GM18502 (cell line): ENCODE data around the gene MXRA8.

ENCODE experiments used
- ATAC-seq: cut with Tn5 transposase; IDR thresholded peaks from one replicate; pipeline ENCODE4 v1.9.1; 2021; ENCODE audit warnings: mild to moderate bottlenecking; ENCODE audit not compliant: unreplicated experiment, poor library complexity

MXRA8 gene

GRCh38 chr1:1338278-1338677 lies 20.1 kb downstream of the MXRA8 start:
- no peak for ATAC-seq

DNA sequence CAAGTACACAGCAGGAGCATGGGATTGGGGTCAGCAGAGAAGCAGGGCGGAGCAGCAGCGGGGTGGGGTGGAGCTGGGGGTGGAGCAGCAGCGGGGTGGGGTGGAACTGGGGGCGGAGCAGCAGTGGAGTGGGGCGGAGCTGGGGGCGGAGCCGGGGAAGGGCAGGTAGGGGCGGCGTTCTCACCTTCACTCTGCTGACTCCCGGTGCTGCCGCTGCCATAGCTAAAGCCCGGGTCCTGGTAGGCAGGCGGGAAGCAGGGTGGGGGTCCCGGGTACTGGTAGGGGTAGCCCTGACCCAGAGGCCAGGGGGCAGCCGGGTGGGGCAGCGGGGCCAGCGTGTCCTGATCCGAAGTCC lies 20.6 kb downstream of the MXRA8 start:
- no peak for ATAC-seq

- ATAC-seq, result no peak
Observed at GRCh38 chr1:1336931-1337792, 21.2 kb downstream of the MXRA8 start.

- ATAC-seq, result no peak
Observed at GRCh38 chr1:1336446-1336845, 21.9 kb downstream of the MXRA8 start.

DNA sequence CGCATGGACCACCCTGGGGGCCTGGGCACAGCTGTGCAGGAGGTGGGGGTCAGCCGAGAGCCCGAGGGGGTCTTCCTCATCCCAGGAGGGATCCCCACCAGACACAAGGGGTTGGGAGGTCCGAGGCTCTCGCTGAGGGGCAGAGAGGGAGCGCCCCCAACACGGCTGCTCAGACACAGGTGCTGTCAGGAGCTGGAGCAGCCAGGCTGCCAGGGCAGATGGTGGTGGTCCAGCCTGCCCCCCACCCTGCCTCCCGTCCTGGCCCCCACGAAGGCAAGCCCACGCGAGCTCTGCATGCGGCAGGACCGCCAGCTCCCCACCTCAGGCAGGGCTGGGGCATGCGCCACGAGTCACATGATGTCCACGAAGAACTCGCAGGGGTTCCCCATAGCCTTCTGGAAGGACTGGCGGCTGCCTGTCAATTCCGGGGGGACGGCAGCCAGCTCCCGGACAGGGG lies 22.5 kb downstream of the MXRA8 start:
- ATAC-seq, result no peak

- no peak for ATAC-seq
Observed at GRCh38 chr1:1335283-1335682, 23.1 kb downstream of the MXRA8 start.

- ATAC-seq, result no peak
Observed at GRCh38 chr1:1334835-1335234, 23.5 kb downstream of the MXRA8 start.

GRCh38 chr1:1333551-1334241 lies 24.7 kb downstream of the MXRA8 start:
- ATAC-seq, result no peak

DNA sequence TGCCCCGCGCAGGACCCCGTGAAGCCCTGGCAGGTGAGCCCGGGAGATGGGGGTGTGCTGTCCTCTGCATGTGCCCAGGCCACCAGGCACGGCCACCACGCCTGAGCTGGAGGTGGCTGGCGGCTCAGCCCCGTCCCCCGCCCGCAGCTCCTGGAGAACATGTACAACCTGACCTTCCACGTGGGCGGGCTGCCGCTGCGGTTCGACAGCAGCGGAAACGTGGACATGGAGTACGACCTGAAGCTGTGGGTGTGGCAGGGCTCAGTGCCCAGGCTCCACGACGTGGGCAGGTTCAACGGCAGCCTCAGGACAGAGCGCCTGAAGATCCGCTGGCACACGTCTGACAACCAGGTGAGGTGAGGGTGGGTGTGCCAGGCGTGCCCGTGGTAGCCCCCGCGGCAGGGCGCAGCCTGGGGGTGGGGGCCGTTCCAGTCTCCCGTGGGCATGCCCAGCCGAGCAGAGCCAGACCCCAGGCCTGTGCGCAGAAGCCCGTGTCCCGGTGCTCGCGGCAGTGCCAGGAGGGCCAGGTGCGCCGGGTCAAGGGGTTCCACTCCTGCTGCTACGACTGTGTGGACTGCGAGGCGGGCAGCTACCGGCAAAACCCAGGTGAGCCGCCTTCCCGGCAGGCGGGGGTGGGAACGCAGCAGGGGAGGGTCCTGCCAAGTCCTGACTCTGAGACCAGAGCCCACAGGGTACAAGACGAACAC lies 25.4 kb downstream of the MXRA8 start:
- no peak for ATAC-seq

DNA sequence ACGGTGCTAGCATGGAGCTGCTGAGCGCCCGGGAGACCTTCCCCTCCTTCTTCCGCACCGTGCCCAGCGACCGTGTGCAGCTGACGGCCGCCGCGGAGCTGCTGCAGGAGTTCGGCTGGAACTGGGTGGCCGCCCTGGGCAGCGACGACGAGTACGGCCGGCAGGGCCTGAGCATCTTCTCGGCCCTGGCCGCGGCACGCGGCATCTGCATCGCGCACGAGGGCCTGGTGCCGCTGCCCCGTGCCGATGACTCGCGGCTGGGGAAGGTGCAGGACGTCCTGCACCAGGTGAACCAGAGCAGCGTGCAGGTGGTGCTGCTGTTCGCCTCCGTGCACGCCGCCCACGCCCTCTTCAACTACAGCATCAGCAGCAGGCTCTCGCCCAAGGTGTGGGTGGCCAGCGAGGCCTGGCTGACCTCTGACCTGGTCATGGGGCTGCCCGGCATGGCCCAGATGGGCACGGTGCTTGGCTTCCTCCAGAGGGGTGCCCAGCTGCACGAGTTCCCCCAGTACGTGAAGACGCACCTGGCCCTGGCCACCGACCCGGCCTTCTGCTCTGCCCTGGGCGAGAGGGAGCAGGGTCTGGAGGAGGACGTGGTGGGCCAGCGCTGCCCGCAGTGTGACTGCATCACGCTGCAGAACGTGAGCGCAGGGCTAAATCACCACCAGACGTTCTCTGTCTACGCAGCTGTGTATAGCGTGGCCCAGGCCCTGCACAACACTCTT lies 26.2 kb downstream of the MXRA8 start:
- ATAC-seq, result no peak

- ATAC-seq, result no peak
Observed at GRCh38 chr1:1331068-1331965, 27.0 kb downstream of the MXRA8 start, which contains the start of gene TAS1R3. TAS1R3 (plus strand) TSS chr1:1331280; CDS start chr1:1331346, 66 bp downstream.

DNA sequence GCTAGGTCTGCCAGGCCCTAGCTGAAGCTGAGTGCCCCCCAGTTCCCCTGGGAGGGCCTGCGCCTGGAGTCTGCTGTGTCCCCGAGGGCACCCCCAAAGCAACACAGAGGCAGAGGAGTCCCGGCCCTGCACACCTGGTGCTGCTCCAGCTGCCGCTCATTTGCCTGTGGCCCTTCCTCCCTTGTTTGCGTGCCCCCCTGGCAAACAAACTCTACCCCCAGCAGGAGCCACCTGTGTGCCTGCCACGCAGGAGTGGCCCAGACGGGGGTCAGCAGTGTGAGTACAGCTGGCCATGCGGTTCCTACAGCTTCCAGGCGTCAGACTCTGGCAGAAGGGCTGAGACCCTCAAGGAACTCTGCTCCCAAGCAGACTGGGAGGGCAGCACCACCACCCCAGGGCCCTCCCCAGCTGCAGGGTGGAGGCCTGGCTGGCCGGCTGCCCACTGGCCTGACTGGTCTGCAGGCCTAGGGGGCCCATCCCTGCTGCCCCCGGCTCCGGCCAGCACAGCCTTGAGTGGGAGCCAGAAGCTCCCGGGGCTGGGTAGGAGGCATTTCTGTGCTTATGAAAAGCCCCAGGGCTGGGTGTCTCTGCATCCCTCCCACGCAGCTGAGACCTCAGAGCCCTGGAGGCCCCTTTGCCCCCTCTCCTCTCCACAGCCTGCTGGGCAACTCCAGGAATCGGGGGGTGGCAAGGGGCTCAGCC lies 27.8 kb downstream of the MXRA8 start:
- no peak for ATAC-seq

- no peak for ATAC-seq
Observed at GRCh38 chr1:1329304-1330210, 28.8 kb downstream of the MXRA8 start.

DNA sequence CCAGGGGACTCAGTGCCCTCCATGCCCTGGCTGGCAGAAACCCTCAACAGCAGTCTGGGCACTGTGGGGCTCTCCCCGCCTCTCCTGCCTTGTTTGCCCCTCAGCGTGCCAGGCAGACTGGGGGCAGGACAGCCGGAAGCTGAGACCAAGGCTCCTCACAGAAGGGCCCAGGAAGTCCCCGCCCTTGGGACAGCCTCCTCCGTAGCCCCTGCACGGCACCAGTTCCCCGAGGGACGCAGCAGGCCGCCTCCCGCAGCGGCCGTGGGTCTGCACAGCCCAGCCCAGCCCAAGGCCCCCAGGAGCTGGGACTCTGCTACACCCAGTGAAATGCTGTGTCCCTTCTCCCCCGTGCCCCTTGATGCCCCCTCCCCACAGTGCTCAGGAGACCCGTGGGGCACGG lies 30.1 kb downstream of the MXRA8 start:
- no peak for ATAC-seq

- no peak for ATAC-seq
Observed at GRCh38 chr1:1327291-1327690, 31.1 kb downstream of the MXRA8 start.

- no peak for ATAC-seq
Observed at GRCh38 chr1:1326075-1326605, 32.2 kb downstream of the MXRA8 start.

GRCh38 chr1:1325288-1326074 lies 32.9 kb downstream of the MXRA8 start:
- no peak for ATAC-seq
